ENCODE measurements around the gene MAPKAP1. TPM values are rescaled to one million over a fixed set of nuclear protein-coding genes. Genes with fewer than 3 reads are reported as not detected.

Gene MAPKAP1
- polyA plus RNA-seq, 1 donor from 2014 or later, result 57.5 TPM

GRCh38 chr9:125455132-125455531 is 251.9 kb downstream of the MAPKAP1 start:
- Histone ChIP-seq H3K9ac (ENCODE audit: low read length) (no peak overlapping the region), H2AFZ (ENCODE audit: low read depth, low read length) (no peak overlapping the region), H3K27me3 (ENCODE audit: insufficient read depth, low read depth, low read length) (no peaks in the 10 kb centered on the region)

GRCh38 chr9:125447202-125447802 is 259.7 kb downstream of the MAPKAP1 start:
- Histone ChIP-seq H3K4me3 (ENCODE audit: low read length) (peak overlapping the region; percentile 2), H3K9me2 (ENCODE audit: insufficient read depth, low read length) (no peaks in the 10 kb centered on the region), H3K27ac (ENCODE audit: low read length) (no peak overlapping the region), H3K27me3 (ENCODE audit: insufficient read depth, low read depth, low read length) (no peaks in the 10 kb centered on the region), H3K9me3 (ENCODE audit: low read length) (no peaks in the 10 kb centered on the region), H3K4me2 (ENCODE audit: low read length) (no peak overlapping the region), H3K79me2 (replicated peaks; ENCODE audit: insufficient read depth, low read length) (no peaks in the 10 kb centered on the region), H4K20me1 (ENCODE audit: insufficient read depth) (no peaks in the 10 kb centered on the region), H3K9ac (ENCODE audit: low read length) (no peak overlapping the region), H3K36me3 (ENCODE audit: insufficient read depth, low read length) (no peaks in the 10 kb centered on the region), H2AFZ (ENCODE audit: low read depth, low read length) (no peak overlapping the region), H3F3A (ENCODE audit: insufficient read depth, low read length, poor library complexity, severe bottlenecking) (no peaks in the 10 kb centered on the region)
- TF ChIP-seq SMC3 (conservative IDR thresholded peaks at IDR 0.05; ENCODE audit: poor library complexity), result no peak

More at GRCh38 chr9:125455132-125455531, 251.9 kb downstream of the MAPKAP1 start:
- no peaks in the 10 kb centered on the region for H3K9me2 ChIP-seq (ENCODE audit: insufficient read depth, low read length)
- H3K79me2 ChIP-seq (replicated peaks; ENCODE audit: insufficient read depth, low read length), result no peaks in the 10 kb centered on the region
- no peaks in the 10 kb centered on the region for H3F3A ChIP-seq (ENCODE audit: insufficient read depth, low read length, poor library complexity, severe bottlenecking)
- H3K36me3 ChIP-seq (ENCODE audit: insufficient read depth, low read length), result no peaks in the 10 kb centered on the region
- no peak overlapping the region for H3K4me2 ChIP-seq (ENCODE audit: low read length)
- H4K20me1 ChIP-seq (ENCODE audit: insufficient read depth), result no peaks in the 10 kb centered on the region
- H3K27ac ChIP-seq (ENCODE audit: low read length), result no peak overlapping the region
- no peak overlapping the region for H3K4me3 ChIP-seq (ENCODE audit: low read length)
- TF ChIP-seq TAF1 (IDR thresholded peaks at IDR 0.05; ENCODE audit: low read depth) (no peak), MXI1 (conservative IDR thresholded peaks at IDR 0.05; ENCODE audit: poor library complexity, severe bottlenecking) (no peak), EP300 (conservative IDR thresholded peaks at IDR 0.05; ENCODE audit: poor library complexity, severe bottlenecking) (no peak), REST (IDR thresholded peaks at IDR 0.05; ENCODE audit: borderline replicate concordance) (no peak)
- peaks cover 8% of the 10 kb centered on the region for H3K9me3 ChIP-seq (ENCODE audit: low read length)

GRCh38 chr9:125446561-125447094 is 260.4 kb downstream of the MAPKAP1 start:
- Histone ChIP-seq H4K20me1 (ENCODE audit: insufficient read depth) (no peaks in the 10 kb centered on the region), H3K36me3 (ENCODE audit: insufficient read depth, low read length) (no peaks in the 10 kb centered on the region), H3K9me2 (ENCODE audit: insufficient read depth, low read length) (no peaks in the 10 kb centered on the region), H3K27ac (ENCODE audit: low read length) (peak overlapping the region; percentile 5), H3K4me3 (ENCODE audit: low read length) (peak overlapping the region; percentile 2), H3K9me3 (ENCODE audit: low read length) (no peaks in the 10 kb centered on the region), H3K79me2 (replicated peaks; ENCODE audit: insufficient read depth, low read length) (no peaks in the 10 kb centered on the region), H3F3A (ENCODE audit: insufficient read depth, low read length, poor library complexity, severe bottlenecking) (no peaks in the 10 kb centered on the region), H3K27me3 (ENCODE audit: insufficient read depth, low read depth, low read length) (no peaks in the 10 kb centered on the region), H2AFZ (ENCODE audit: low read depth, low read length) (no peak overlapping the region), H3K4me2 (ENCODE audit: low read length) (no peak overlapping the region), H3K9ac (ENCODE audit: low read length) (no peak overlapping the region)
- peak; percentile 18 for TF ChIP-seq POLR2AphosphoS5 (IDR thresholded peaks at IDR 0.05)
- no peak for TF ChIP-seq MXI1 (conservative IDR thresholded peaks at IDR 0.05; ENCODE audit: poor library complexity, severe bottlenecking)
